CD4-positive, alpha-beta T cell treated with Interleukin-21 for 1 hour (primary cell): ENCODE measurements around the gene MANSC4.
"Not testable (repeated sequence)": the region's sequence is repeated elsewhere in the genome, so short reads cannot be mapped to it uniquely, and the experiment has no call there.

Experiments
- DNase-seq: peaks from one replicate; pipeline ENCODE4 v3.0.0-alpha.2; 2020

The MANSC4 gene

GRCh38 chr12:27747111-27747820 is 32.8 kb downstream of the MANSC4 start:
- no peak for DNase-seq

GRCh38 chr12:27745734-27746133 is 34.3 kb downstream of the MANSC4 start:
- DNase-seq: not testable (repeated sequence)

- no peak for DNase-seq
Measured at GRCh38 chr12:27743601-27744000, 36.4 kb downstream of the MANSC4 start.

GRCh38 chr12:27734321-27734720 is 45.7 kb downstream of the MANSC4 start:
- not testable (repeated sequence) for DNase-seq

- no peak for DNase-seq
Measured at GRCh38 chr12:27733791-27734190, 46.2 kb downstream of the MANSC4 start.

GRCh38 chr12:27733052-27733656 is 46.9 kb downstream of the MANSC4 start:
- peak; percentile 56 for DNase-seq

GRCh38 chr12:27732281-27732680 is 47.8 kb downstream of the MANSC4 start:
- DNase-seq: no peak

GRCh38 chr12:27730097-27730588 is 49.9 kb downstream of the MANSC4 start:
- DNase-seq: no peak

GRCh38 chr12:27723212-27723611 is 56.8 kb downstream of the MANSC4 start:
- DNase-seq: no peak
